ENCODE data around the gene TGFBR2.

DNA sequence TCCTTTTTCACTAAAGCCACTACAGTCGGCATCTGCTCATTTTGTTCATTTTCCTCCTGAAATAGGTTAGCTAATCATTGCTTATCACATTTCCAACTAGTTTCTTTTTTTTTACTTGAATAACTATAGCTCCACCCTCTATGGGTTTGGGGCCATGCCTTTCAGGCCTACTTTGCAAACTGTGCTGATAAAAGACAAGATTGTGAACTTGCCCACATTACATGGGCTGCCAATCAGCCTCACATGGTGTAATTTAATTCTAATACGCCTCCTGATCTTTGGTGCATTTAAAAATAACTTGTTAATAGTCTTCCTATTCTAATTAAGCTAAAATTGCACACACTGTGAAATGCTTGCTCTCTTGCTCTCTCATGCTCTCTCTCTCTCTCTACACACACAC, 90.5 kb downstream of the TGFBR2 start:
- TF ChIP-seq, protein P1, sequence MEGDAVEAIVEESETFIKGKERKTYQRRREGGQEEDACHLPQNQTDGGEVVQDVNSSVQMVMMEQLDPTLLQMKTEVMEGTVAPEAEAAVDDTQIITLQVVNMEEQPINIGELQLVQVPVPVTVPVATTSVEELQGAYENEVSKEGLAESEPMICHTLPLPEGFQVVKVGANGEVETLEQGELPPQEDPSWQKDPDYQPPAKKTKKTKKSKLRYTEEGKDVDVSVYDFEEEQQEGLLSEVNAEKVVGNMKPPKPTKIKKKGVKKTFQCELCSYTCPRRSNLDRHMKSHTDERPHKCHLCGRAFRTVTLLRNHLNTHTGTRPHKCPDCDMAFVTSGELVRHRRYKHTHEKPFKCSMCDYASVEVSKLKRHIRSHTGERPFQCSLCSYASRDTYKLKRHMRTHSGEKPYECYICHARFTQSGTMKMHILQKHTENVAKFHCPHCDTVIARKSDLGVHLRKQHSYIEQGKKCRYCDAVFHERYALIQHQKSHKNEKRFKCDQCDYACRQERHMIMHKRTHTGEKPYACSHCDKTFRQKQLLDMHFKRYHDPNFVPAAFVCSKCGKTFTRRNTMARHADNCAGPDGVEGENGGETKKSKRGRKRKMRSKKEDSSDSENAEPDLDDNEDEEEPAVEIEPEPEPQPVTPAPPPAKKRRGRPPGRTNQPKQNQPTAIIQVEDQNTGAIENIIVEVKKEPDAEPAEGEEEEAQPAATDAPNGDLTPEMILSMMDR (optimal IDR thresholded peaks at IDR 0.05 in 1 of 3, IDR thresholded peaks at IDR 0.05 in 1 of 3, conservative IDR thresholded peaks at IDR 0.05 in 1 of 3; ENCODE audit: extremely low read depth in 1 of 3, insufficient read depth in 2 of 3, low read length in 3 of 3) = no peak
- TF ChIP-seq EZH2 (IDR thresholded peaks at IDR 0.05; ENCODE audit: low read length) = no peak

Data from keratinocyte (primary cell).